H1 (cell line): ENCODE results near the gene ZBTB40. TPM values are rescaled to one million over a fixed set of nuclear protein-coding genes. Genes with fewer than 3 reads are reported as not detected.

ENCODE experiments used
- CTCF ChIA-PET: fragments of 300-600 bp; sonication (Branson Sonifier 250); formaldehyde crosslinking; loops from one replicate; lab custom pipeline; 2021; ENCODE audit not compliant: partially characterized antibody; lab: Charles Lee
- POLR2A ChIA-PET: fragments of 300-600 bp; sonication (Branson Sonifier 250); formaldehyde crosslinking; loops from one replicate; lab custom pipeline; 2021; ENCODE audit warnings: inconsistent platforms; ENCODE audit not compliant: partially characterized antibody; lab: Charles Lee
- DNase-seq, 2 experiments: peaks; one replicate each; pipeline versions ENCODE4 v3.0.0 to v3.0.0-alpha.2; 2010 to 2022; ENCODE audit warnings: low spot score in 2 of 2, low read depth in 1 of 2, mixed read lengths in 1 of 2
- FAIRE-seq: peaks from 2 replicates; lab custom pipeline; 2011; peaks lifted over from hg19 to GRCh38; lab: Jason Lieb, UNC
- H2AFZ ChIP-seq: 2 replicates; pipeline ENCODE4 v1.8.1; 2012; ENCODE audit warnings: low read length, inconsistent platforms
- H2AK5ac ChIP-seq: 2 replicates; pipeline ENCODE4 v1.6.1; 2013; ENCODE audit warnings: low read depth, low read length
- H2BK120ac ChIP-seq: replicated peaks from 2 replicates; pipeline ENCODE3; 2013; ENCODE audit warnings: low read depth, low read length, inconsistent platforms
- H2BK12ac ChIP-seq: 2 replicates; pipeline ENCODE4 v1.6.1; 2013; ENCODE audit warnings: low read depth, low read length
- H2BK15ac ChIP-seq: 2 replicates; pipeline ENCODE4 v1.6.1; 2013; ENCODE audit warnings: low read length
- H2BK20ac ChIP-seq: 2 replicates; pipeline ENCODE4 v1.6.1; 2013; ENCODE audit warnings: low read length
- H2BK5ac ChIP-seq: 2 replicates; pipeline ENCODE4 v1.6.1; 2013; ENCODE audit warnings: low read depth, low read length
- H3K14ac ChIP-seq: 2 replicates; pipeline ENCODE4 v1.6.1; 2013; ENCODE audit warnings: inconsistent platforms; ENCODE audit not compliant: insufficient read length
- H3K18ac ChIP-seq: 2 replicates; pipeline ENCODE4 v1.6.1; 2013; ENCODE audit warnings: low read length; ENCODE audit errors: extremely low read depth
- H3K23ac ChIP-seq: 2 replicates; pipeline ENCODE4 v1.6.1; 2013; ENCODE audit warnings: inconsistent platforms; ENCODE audit not compliant: insufficient read length
- H3K23me2 ChIP-seq: 2 replicates; pipeline ENCODE4 v1.6.1; 2013; ENCODE audit warnings: low read depth, low read length
- H3K27ac ChIP-seq: 2 replicates; pipeline ENCODE4 v1.6.1; 2011; ENCODE audit warnings: low read depth, low read length, inconsistent platforms
- H3K27me3 ChIP-seq, 4 experiments: replicated peaks in 1 of 4; 1 replicate in 1 of 4; 2 replicates in 3 of 4; pipeline versions ENCODE4 v1.6.1 to v1.8.1; 2011 to 2013; ENCODE audit warnings: low read length in 3 of 4, mild to moderate bottlenecking in 3 of 4, inconsistent platforms in 2 of 4, mixed read lengths in 2 of 4, moderate library complexity in 1 of 4; ENCODE audit not compliant: control insufficient read depth in 3 of 4, insufficient read depth in 3 of 4; ENCODE audit errors: extremely low read depth in 1 of 4
- H3K36me3 ChIP-seq, 4 experiments: 2 replicates each; pipeline versions ENCODE4 v1.6.1 to v1.8.1; 2011 to 2013; ENCODE audit warnings: mild to moderate bottlenecking in 4 of 4, low read length in 3 of 4, moderate library complexity in 2 of 4, control low read depth in 1 of 4, inconsistent platforms in 1 of 4; ENCODE audit not compliant: insufficient read depth in 4 of 4, control insufficient read depth in 2 of 4
- H3K4ac ChIP-seq: replicated peaks from 2 replicates; pipeline ENCODE3; 2013; ENCODE audit warnings: low read length, low read depth, mixed read lengths, inconsistent platforms; ENCODE audit not compliant: insufficient read length
- H3K4me1 ChIP-seq, 4 experiments: replicated peaks in 1 of 4; 1 replicate in 1 of 4; 2 replicates in 3 of 4; pipeline versions ENCODE4 v1.6.1 to v1.8.1; 2011 to 2013; ENCODE audit warnings: low read length in 3 of 4, inconsistent platforms in 2 of 4, mixed read lengths in 1 of 4; ENCODE audit not compliant: insufficient read depth in 4 of 4, control insufficient read depth in 3 of 4
- H3K4me2 ChIP-seq, 2 experiments: 2 replicates each; pipeline versions ENCODE4 v1.6.1 to v1.8.1; 2011 to 2013; ENCODE audit warnings: low read depth in 2 of 2, low read length in 2 of 2, control low read depth in 1 of 2, inconsistent platforms in 1 of 2, mild to moderate bottlenecking in 1 of 2; ENCODE audit not compliant: insufficient read depth in 1 of 2
- H3K4me3 ChIP-seq, 4 experiments: fragments of 200-600, 300-600 bp in 1 of 4; sonication (generic), shearing (Covaris generic), sonication (Bioruptor Twin) in 1 of 4; 2 replicates each; pipeline versions ENCODE4 v1.5.1 to v1.8.1; 2011 to 2016; ENCODE audit warnings: low read length in 4 of 4, low read depth in 3 of 4, control low read depth in 2 of 4, inconsistent platforms in 2 of 4, mild to moderate bottlenecking in 2 of 4, mixed read lengths in 1 of 4, moderate library complexity in 1 of 4; ENCODE audit not compliant: insufficient read depth in 2 of 4; ENCODE audit errors: extremely low read depth in 1 of 4
- H3K56ac ChIP-seq: replicated peaks from 2 replicates; pipeline ENCODE3; 2013; ENCODE audit warnings: low read depth, mild to moderate bottlenecking, mixed read lengths, low read length, inconsistent platforms; ENCODE audit not compliant: insufficient read length
- H3K79me1 ChIP-seq: 2 replicates; pipeline ENCODE4 v1.6.1; 2013; ENCODE audit warnings: low read depth, low read length, control low read depth
- H3K79me2 ChIP-seq, 2 experiments: 2 replicates each; pipeline versions ENCODE4 v1.6.1 to v1.8.1; 2012 to 2013; ENCODE audit warnings: low read length in 2 of 2, mild to moderate bottlenecking in 2 of 2, inconsistent platforms in 1 of 2; ENCODE audit not compliant: insufficient read depth in 2 of 2, control insufficient read depth in 1 of 2
- H3K9ac ChIP-seq, 4 experiments: replicated peaks in 1 of 4; 1 replicate in 1 of 4; 2 replicates in 3 of 4; pipeline versions ENCODE4 v1.6.1 to v1.8.1; 2011 to 2013; ENCODE audit warnings: low read depth in 3 of 4, low read length in 3 of 4, control low read depth in 2 of 4, mild to moderate bottlenecking in 2 of 4, moderate library complexity in 2 of 4, inconsistent platforms in 1 of 4; ENCODE audit errors: extremely low read depth in 1 of 4
- H3K9me3 ChIP-seq, 2 experiments: 2 replicates each; pipeline versions ENCODE4 v1.6.1 to v1.8.1; 2012 to 2013; ENCODE audit warnings: mild to moderate bottlenecking in 2 of 2, moderate library complexity in 2 of 2, control low read depth in 1 of 2, inconsistent platforms in 1 of 2, low read depth in 1 of 2, low read length in 1 of 2, mixed read lengths in 1 of 2; ENCODE audit not compliant: insufficient read depth in 2 of 2
- H4K20me1 ChIP-seq, 2 experiments: replicated peaks in 1 of 2; 2 replicates each; pipeline versions ENCODE3 to v1.8.1; 2011 to 2013; ENCODE audit warnings: inconsistent platforms in 2 of 2, low read length in 2 of 2, mild to moderate bottlenecking in 1 of 2; ENCODE audit not compliant: insufficient read depth in 2 of 2, control insufficient read depth in 1 of 2
- H4K5ac ChIP-seq: 2 replicates; pipeline ENCODE4 v1.6.1; 2013; ENCODE audit warnings: low read length, low read depth, mixed read lengths, inconsistent platforms; ENCODE audit not compliant: insufficient read length
- H4K8ac ChIP-seq: 2 replicates; pipeline ENCODE4 v1.8.0; 2013; ENCODE audit warnings: mild to moderate bottlenecking, moderate library complexity, low read length, inconsistent platforms; ENCODE audit not compliant: insufficient read depth; ENCODE audit errors: extremely low read depth
- H4K91ac ChIP-seq: replicated peaks from 2 replicates; pipeline ENCODE3; 2013; ENCODE audit warnings: low read length, mixed read lengths, inconsistent platforms; ENCODE audit not compliant: insufficient read length
- BRCA1 ChIP-seq: IDR thresholded peaks from 2 replicates; pipeline ENCODE4 v1.6.1; 2012; ENCODE audit warnings: low read depth, low read length, improper control_type of control experiment
- WGBS, 2 experiments: shearing (Covaris generic) in 1 of 2; methylation state at CpG; one replicate each; pipeline versions ENCODE4 v1.1.6 to v1.1.7; 2013 to 2015; ENCODE audit warnings: low lambda C conversion rate in 2 of 2, mixed read lengths in 2 of 2, inconsistent platforms in 1 of 2, low coverage in 1 of 2, missing lambda C conversion rate in 1 of 2; ENCODE audit not compliant: insufficient replicate concordance in 2 of 2, insufficient coverage in 1 of 2, insufficient read length in 1 of 2; ENCODE audit errors: extremely low coverage in 1 of 2, missing lambda C conversion rate in 1 of 2; 5-methylcytosine and 5-hydroxymethylcytosine counted together
- long read RNA-seq, 2 experiments: library from RNA in 1 of 2; library from capped mRNA in 1 of 2; stranded (forward); transcript quantifications; one replicate each; pipeline ENCODE4 v2.0.0, GENCODE V29; 2021; ENCODE audit warnings: inconsistent platforms in 1 of 2
- polyA minus RNA-seq, 3 experiments: library from RNA; depleted of rRNA, polyadenylated mRNA; stranded (reverse); fragments of >200 nt; gene quantifications; 1 replicate in 2 of 3; 2 replicates in 1 of 3; pipeline ENCODE4 v1.2.3, GENCODE V29; 2011
- polyA plus RNA-seq, 7 experiments: library from polyadenylated mRNA; depleted of rRNA in 3 of 7; stranded (reverse) in 5 of 7; unstranded in 2 of 7; fragments of >200 nt in 5 of 7; fragments of 200-250 nt in 2 of 7; gene quantifications; 1 replicate in 5 of 7; 2 replicates in 1 of 7; 4 replicates in 1 of 7; pipeline versions ENCODE4 v1.2.1 to v1.2.3, GENCODE V29; 2011 to 2013; ENCODE audit warnings: missing spikeins in 2 of 7, mixed read lengths in 2 of 7
- total RNA-seq: library from RNA; stranded (reverse); fragmentation: NEBNext Ultra II Directional; extraction: Animal tissue kit (Norgen Biotek cat#: 25700); gene quantifications from 2 replicates; pipeline ENCODE4 v1.2.1, GENCODE V29; 2021
- TF ChIP-seq, protein P1 (sequence below): IDR thresholded peaks from 2 replicates; pipeline ENCODE4 v1.6.1; 2012; ENCODE audit warnings: inconsistent platforms

The ZBTB40 gene, protein sequence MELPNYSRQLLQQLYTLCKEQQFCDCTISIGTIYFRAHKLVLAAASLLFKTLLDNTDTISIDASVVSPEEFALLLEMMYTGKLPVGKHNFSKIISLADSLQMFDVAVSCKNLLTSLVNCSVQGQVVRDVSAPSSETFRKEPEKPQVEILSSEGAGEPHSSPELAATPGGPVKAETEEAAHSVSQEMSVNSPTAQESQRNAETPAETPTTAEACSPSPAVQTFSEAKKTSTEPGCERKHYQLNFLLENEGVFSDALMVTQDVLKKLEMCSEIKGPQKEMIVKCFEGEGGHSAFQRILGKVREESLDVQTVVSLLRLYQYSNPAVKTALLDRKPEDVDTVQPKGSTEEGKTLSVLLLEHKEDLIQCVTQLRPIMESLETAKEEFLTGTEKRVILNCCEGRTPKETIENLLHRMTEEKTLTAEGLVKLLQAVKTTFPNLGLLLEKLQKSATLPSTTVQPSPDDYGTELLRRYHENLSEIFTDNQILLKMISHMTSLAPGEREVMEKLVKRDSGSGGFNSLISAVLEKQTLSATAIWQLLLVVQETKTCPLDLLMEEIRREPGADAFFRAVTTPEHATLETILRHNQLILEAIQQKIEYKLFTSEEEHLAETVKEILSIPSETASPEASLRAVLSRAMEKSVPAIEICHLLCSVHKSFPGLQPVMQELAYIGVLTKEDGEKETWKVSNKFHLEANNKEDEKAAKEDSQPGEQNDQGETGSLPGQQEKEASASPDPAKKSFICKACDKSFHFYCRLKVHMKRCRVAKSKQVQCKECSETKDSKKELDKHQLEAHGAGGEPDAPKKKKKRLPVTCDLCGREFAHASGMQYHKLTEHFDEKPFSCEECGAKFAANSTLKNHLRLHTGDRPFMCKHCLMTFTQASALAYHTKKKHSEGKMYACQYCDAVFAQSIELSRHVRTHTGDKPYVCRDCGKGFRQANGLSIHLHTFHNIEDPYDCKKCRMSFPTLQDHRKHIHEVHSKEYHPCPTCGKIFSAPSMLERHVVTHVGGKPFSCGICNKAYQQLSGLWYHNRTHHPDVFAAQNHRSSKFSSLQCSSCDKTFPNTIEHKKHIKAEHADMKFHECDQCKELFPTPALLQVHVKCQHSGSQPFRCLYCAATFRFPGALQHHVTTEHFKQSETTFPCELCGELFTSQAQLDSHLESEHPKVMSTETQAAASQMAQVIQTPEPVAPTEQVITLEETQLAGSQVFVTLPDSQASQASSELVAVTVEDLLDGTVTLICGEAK
- total RNA-seq = 16.6 and 19.3 TPM in 2 replicates
- 3.1 and 5.1 TPM in 2 replicates for polyA plus RNA-seq (2011; rRNA removed)
- 4.9 TPM for polyA plus RNA-seq (2011; cell fraction: cytosol; rRNA removed)
- 20.2 TPM for polyA plus RNA-seq (2011; cell fraction: nucleus; rRNA removed)
- polyA plus RNA-seq (2012, experiment 1 of 2) = 5.6 to 12.9 TPM (median 9.5 TPM) in 4 replicates
- 1.8 TPM for polyA plus RNA-seq (2012, experiment 2 of 2)
- 7.7 TPM for polyA plus RNA-seq (2013, experiment 1 of 2)
- 6.6 TPM for polyA plus RNA-seq (2013, experiment 2 of 2)
- polyA minus RNA-seq (2011; rRNA and poly(A)+ RNA removed) = 12.5 and 17.9 TPM in 2 replicates
- polyA minus RNA-seq (2011; cell fraction: cytosol; rRNA and poly(A)+ RNA removed) = 7.0 TPM
- 11.8 TPM for polyA minus RNA-seq (2011; cell fraction: nucleus; rRNA and poly(A)+ RNA removed)
- long read RNA-seq, experiment 1, partial matches to known transcripts = 0 of 4 reads
- long read RNA-seq, experiment 1, other reads (novel, unspliced or antisense) = 4 of 4 reads
- long read RNA-seq, experiment 2 = 0 reads

DNA sequence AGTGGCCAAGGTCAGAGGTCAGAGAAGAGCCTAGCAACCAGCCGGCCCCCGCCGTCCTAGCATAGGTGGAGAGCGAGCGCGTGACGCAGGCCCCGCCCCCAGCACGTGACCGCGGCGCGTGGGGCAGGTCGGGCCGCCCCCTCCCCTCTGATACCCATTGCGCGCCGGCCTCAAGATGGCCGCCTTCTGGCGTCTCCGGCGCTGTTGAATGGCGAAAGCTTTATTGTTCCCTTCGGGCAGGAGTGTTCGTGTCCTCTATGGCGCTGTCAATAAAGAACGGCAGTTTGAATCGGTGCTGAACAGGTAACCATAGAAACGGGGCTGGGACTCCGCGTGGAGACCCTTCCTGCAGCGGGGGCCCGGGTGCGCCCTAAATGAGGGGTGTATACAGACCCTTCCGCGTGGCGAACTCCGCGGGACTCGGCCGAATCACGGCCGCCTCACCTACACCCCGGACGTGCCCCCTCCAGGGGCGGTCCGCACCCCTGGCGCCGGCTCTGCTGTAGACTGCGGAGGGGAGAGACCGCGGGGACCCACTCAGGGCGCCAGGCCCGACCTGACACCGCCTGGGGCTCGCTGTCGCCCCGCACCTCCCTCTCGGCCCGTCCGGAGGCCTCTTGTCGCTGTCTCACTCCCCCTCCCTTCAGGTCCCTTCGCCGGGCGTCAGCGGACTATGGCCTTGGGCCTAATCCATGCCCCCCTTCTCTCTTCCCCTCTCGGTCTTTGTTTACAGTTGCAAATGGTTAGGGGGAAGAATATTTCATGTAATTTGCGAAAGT is at the start of gene ZBTB40:
TSS of gene ZBTB40 (plus strand) at position 150 of the 779 bp plus-strand sequence. CDS start 38,098 bp downstream, outside the sequence.
- H3K4me3 ChIP-seq = peak within 1 kb of the TSS; percentile 89 to 94 (median 92)
- H3K14ac ChIP-seq = no peak within 1 kb of the TSS
- H3K23ac ChIP-seq = no peak within 1 kb of the TSS
- FAIRE-seq (no peak), DNase-seq (peak; percentile 82 to 97)
- H2BK5ac ChIP-seq = peak within 1 kb of the TSS; percentile 90
- POLR2A ChIA-PET = interaction anchor here (1.2 to 2.1 kb wide), 5 partner anchors 9 to 16 kb away, joined by 3 to 6 read pairs (median 4); no protein-coding TSS in a partner anchor
- H4K20me1 ChIP-seq = peaks cover 0 to 2% of the 10 kb centered on the region in 2 experiments
- H3K27me3 ChIP-seq = no peaks in the 10 kb centered on the region
- no peak within 1 kb of the TSS for H4K5ac ChIP-seq
- peak within 1 kb of the TSS; percentile 64 for H3K18ac ChIP-seq
- H3K4ac ChIP-seq = peak within 1 kb of the TSS; percentile 14
- H2AFZ ChIP-seq = peak within 1 kb of the TSS; percentile 89
- no peak within 1 kb of the TSS for H2BK120ac ChIP-seq
- peaks cover 7% of the 10 kb centered on the region for H3K23me2 ChIP-seq
- peak within 1 kb of the TSS; percentile 45; the same call in 1 of the 2 replicates for H2BK12ac ChIP-seq
- peak within 1 kb of the TSS; percentile 20; the same call in 1 of the 2 replicates for H2AK5ac ChIP-seq
- peaks cover 2% of the 10 kb centered on the region; the same call in 1 of the 2 replicates for H3K79me1 ChIP-seq
- peak within 1 kb of the TSS; percentile 5; the same call in 1 of the 2 replicates for H3K27ac ChIP-seq
- H4K91ac ChIP-seq = peak within 1 kb of the TSS; percentile 71
- no peaks in the 10 kb centered on the region; a peak in 1 of 4 replicates for H3K9me3 ChIP-seq
- 3% methylated on average over 43 of the region's 68 CpGs; no CpG with 5 or more reads in 1 of the 2 experiments for WGBS, 2 experiments
- peak within 1 kb of the TSS; percentile 33; the same call in 1 of the 2 replicates for H2BK15ac ChIP-seq
- H2BK20ac ChIP-seq = no peak within 1 kb of the TSS
- peaks cover 0 to 15% (median 4%) of the 10 kb centered on the region in 4 experiments; a peak in 6 of 7 replicates for H3K4me1 ChIP-seq
- peak within 1 kb of the TSS; percentile 46 to 70 (median 52) for H3K9ac ChIP-seq
- peak within 1 kb of the TSS; percentile 81 to 98 for H3K4me2 ChIP-seq
- H4K8ac ChIP-seq = peak within 1 kb of the TSS; percentile 91
- peak within 1 kb of the TSS; percentile 40 for H3K56ac ChIP-seq
- H3K79me2 ChIP-seq = peaks cover 0 to 32% of the 10 kb centered on the region in 2 experiments; a peak in 3 of 4 replicates
- no peaks in the 10 kb centered on the region for H3K36me3 ChIP-seq
- CTCF ChIA-PET = interaction anchor here (0.9 to 1.8 kb wide), 6 partner anchors 31 to 191 kb away, joined by 3 to 7 read pairs (median 4); no protein-coding TSS in a partner anchor
- no peak for TF ChIP-seq BRCA1
- TF ChIP-seq, protein P1, sequence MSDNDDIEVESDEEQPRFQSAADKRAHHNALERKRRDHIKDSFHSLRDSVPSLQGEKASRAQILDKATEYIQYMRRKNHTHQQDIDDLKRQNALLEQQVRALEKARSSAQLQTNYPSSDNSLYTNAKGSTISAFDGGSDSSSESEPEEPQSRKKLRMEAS = peak; percentile 82
